Fibroblast of the conjunctiva (primary cell): ENCODE measurements around the gene FMOD.
A peak's percentile ranks its signal among the peaks of the same experiment; 100 is the strongest.
"Not testable (repeated sequence)": the region's sequence is repeated elsewhere in the genome, so short reads cannot be mapped to it uniquely, and the experiment has no call there.

ENCODE experiments used
- DNase-seq: peaks from one replicate; pipeline ENCODE4 v3.0.0-alpha.2; 2010; ENCODE audit warnings: low read depth

FMOD gene

DNA sequence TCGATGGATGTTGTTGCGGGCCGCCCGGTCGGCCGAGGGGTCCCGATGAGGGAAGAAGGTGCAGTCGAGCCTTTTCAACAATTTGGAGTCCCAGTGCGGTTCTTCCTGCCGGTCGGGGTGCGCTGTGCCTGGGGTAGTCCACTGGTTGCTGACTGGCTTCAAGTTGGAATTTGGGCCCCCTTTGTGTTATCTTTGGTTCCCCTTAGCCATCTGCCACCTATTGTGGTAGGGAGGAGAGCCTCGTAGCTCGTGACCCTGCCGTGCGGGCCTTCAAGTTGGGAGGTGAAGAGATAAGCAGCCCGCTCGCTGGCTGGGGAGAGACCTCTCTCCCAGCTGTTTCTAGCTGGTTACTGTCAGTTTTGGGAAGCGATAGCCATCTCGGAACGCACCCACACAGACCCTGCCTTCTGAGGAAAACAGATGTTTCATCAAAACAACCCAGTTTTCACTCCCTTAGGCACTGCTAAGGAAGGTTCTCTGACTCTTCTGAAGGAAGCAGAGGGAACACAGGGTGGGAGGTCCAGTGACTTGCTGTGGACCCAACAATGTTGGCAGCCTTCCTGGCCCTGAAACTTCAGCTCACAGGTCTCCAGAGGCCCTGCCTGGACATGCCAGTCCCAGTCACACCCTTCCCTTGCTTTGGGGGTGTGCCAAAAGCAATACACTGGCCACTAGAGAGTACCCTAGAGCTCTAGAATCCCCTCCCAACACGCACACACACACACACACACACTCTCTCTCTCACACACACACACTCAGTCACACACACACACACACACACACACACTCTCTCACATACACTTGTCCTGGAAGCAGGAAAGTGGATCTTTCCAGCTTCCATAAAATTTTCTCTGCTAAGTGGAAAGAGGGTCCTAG, 44.6 kb downstream of the FMOD start:
- DNase-seq, result peak; percentile 88

DNA sequence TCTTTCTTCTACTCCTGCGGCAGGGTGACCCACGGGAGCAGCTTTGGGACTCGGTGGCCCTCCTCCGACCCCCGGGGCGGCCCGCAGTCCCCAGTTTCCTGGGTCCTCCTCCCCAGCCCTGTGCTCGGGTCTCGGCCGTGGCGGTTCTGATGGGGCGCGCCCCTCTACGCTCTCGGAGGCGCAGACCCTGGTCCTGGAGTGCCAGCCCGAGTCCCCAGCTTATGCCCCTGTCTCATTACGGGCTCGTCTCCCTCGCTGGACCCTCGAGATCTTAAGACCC, 45.2 kb downstream of the FMOD start:
- DNase-seq, result no peak

DNA sequence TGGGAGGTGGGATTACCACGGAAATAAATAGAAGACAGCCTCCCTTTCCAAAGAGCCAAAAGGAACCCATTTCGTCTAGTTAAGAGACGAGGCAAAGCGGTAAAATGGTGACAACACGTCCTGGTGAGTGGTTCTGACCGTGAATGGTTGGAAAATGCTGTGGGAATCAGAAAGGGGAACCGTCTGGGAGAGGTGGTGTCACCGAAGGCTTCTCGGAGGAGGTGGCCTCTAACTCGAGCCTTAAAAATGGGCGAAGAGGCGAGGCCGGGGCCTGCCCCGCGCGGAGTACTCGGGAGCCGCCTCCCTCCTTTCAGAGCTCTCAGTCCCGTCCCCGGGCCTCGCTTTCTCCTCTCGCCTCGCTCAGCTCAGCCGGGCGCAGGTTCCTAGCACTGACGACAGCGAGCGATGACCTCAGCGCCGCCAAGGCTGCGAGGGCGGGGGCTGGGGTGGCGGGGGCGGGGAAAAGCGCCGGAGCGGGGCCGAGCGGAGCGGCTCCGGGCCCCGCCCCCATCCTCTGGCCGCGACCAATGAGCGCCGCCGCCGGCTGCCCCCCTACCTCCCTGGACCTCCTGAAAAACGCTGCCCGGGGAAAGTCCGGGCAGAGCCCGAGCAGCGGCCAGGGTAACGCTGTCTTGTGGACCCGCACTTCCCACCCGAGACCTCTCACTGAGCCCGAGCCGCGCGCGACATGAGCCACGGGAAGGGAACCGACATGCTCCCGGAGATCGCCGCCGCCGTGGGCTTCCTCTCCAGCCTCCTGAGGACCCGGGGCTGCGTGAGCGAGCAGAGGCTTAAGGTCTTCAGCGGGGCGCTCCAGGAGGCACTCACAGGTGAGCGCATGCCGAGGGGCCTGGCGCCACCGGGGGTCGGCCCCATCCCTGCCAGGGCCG, 45.8 kb downstream of the FMOD start, which contains the start of gene BTG2:
Gene BTG2 (plus strand): TSS at position 601 of the 890 bp plus-strand sequence. CDS start 88 bp downstream, at position 689.
- DNase-seq, result peak; percentile 66

DNA sequence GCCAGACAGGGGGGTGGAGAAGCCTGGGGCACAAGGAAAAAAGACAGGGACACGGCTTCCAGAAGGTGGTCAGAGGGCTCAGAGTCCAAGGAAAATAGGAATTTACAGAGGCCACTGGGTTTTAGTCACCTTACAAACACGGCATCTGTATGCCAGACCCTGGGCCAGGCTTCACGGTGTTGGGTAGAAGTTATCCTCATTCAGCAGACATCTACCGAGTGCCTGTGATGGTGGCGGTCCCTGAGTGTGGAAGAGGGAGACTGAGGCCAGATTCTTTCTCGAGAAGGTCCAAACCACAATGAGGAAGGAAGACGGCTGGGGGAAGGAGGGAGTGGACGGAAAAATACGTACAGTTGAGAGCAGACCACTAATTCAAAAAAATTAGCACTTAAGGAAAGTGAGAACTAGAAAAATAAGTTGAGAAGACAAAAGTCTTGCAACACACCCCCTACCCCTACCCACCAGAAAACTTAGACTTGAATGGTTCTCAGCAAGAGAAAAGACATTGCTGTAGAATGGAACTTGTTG, 46.5 kb downstream of the FMOD start:
- DNase-seq, result no peak

DNA sequence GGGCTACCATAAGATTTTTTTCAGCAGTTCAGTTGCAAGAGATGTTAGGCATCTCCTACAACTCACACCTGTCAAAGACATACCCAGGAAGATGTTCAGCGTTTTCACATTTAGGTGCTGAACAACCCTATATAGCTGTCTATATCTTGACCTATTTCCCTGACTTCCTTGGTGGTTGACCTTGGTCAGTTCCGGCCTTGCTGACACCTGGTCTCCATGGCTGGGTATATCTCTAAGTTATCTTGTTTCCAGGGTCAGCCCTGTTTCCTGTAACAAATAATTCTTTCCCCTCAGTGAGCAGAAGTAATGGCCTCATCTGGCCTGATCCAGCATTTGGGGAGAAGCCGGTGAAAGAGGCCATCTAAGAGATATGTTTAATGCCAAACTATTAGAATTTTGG, 48.0 kb downstream of the FMOD start:
- no peak for DNase-seq

DNA sequence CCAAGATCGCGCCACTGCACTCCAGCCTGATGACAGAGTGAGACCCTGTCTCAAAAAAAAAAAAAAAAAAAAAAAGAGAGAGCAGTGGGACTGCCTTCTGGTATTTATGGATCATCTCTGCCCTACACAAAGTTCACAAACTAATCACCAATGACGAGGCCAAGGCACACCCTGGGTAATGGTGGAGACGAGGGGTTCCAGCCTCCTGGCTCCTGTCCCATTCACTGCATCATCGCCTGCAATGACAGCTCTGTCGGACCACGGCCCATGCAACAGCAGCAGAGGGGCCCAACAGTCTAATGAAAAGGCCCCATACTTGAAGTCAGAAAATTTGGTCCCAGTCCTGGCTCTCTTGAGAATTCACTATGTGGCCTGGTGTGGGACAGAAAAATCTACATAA, 48.5 kb downstream of the FMOD start:
- DNase-seq, result no peak

DNA sequence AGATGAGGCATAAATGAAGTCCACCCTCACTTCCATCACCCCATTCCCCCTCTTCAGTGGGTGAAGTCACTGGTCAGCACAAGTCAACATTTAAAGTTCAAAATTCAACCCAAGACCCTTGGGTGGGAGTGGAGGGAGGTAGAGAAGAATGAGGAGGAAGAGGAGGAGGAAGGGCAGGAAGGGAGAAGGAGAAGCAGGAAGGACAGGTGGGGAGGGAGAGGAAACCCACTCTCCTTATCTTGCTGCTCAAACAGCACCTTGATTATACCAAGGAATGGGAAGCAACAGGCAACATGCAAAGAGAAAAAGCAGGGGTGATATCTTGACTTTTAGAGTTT, 49.6 kb downstream of the FMOD start:
- no peak for DNase-seq

DNA sequence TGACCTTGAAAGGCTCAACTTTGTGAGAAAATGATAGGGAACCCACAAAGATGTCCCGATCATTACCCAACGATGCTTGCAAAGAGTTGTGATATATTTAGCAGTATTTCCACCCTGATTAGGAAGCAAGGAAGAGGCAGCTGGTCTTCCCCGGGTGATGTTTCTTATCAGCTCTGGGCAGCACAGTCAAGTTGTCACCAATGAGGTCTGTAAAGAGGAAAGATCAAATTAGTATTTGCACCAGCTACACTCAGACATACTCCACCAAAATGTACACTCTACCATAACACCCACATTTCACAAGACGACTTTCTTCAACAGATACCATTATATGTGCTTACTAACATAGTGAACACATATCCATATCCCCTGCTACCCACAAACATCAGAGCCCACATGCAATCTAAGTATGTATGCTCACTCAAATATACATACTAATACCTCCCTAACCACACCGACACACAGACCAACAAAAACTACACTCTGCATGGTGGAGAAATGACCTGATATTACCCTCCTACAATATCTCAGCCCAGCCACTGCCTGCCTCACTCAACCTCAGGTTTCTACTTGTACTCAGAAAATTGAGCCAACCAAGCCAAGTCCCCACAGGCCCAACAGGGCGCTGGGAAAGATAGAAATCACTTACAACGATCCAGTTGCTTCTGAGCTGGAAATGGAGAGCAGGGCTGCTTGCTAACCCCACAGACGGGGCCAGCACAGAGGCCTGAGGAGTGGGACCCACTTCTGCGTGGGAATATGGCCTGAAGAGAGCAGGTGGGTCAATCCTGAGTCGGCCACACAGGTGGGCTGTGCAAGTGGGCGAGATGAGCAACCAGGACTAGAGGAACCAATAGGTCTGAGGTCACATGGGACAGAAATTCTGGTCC, 50.2 kb downstream of the FMOD start:
- DNase-seq, result no peak

DNA sequence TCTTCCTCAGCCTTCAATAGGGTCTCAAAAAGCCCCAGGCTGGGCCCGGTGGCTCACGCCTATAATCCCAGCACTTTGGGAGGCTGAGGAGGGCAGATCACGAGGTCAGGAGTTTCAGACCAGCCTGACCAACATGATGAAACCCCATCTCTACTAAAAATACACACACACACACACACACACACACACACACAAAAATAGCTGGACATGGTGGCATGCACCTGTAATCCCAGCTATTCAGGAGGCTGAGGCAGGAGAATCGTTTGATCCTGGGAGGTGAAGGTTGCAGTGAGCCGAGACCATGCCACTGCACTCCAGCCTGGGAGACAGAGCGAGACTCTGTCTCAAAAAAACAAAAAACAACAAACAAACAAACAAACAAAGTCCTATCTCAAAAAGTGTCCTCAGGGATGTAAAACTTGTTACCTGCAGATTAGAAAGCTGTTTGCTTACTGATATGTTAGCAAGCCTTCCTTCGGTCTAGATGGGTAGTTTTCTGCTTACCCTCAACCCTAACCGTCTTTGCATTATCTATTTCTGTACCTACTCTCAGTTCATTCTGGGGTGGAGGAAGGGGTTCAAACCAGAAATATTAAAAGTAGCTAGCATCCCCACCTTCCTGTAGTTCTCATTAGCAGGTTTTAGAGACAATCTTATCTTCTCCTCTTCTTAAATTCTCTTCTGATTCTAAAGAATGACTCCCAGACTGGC, 51.0 kb downstream of the FMOD start:
- not testable (repeated sequence) for DNase-seq

DNA sequence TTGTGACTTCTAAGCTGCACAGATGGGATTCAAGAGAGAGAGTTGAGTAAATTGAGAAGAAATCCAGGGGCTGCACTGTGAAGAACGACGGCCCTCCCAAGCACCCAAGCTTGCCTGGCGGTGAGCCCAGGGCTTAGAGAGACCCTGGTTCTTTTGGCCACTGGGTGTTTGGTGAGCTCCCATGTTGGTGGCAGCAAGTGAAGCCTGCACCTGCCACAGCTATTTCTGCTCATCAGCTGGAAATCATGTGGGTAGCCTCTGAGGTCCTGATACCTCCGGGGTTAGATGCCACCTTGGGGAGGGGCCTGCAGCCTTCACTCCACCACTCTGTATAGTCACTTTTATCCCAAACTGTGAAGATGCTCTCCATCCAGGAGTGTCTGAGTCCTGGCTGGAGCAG, 51.8 kb downstream of the FMOD start:
- no peak for DNase-seq

DNA sequence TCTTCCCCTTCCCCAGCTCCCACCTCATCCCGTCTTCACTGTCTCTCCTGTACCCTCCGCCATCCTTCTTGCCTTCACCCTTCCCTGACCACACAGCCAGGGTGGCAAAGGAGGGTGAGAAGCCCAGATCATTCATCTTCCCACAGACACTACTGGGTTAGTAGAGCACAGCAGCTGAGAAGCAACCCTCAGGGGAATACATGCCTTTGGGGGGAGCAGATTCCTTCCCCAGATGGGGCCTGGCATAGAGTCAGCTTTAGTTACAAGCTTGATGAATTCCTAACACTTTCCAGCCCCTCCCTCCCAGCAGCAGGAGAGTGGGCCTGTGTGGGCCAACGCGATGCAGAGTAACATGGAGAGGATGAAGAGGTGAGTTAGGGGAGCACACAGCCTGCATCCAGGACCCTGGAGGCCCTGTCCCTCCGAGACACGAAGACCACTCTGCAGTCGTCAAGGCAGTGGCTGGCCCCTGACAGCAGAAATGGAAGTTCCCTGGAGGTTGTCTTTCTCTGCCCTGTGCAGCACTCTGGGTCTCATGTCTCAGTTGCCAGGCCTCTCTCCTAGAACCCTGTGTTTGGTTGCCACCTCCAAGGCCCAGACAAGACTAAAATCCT, 54.4 kb downstream of the FMOD start:
- DNase-seq, result peak; percentile 53

DNA sequence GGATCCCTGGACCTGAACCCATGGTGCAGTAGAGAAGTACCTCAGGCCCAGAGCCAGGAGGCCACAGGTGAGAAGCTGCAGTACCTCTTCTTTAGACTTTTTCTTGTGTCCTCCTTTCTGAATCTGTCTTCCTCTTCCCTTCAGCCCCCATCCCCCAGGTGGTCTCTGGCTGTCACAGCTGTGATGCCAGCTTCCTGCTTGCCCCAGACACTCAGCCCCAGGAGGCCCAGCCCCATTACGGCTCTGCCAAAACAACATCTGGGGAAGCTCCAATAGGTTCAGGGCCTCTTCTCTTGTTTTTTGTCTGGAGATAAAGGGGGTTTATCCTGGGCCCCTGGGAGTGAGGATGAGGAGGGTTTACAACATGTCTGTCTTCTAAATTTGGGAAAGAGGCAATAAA, 55.1 kb downstream of the FMOD start:
- no peak for DNase-seq

DNA sequence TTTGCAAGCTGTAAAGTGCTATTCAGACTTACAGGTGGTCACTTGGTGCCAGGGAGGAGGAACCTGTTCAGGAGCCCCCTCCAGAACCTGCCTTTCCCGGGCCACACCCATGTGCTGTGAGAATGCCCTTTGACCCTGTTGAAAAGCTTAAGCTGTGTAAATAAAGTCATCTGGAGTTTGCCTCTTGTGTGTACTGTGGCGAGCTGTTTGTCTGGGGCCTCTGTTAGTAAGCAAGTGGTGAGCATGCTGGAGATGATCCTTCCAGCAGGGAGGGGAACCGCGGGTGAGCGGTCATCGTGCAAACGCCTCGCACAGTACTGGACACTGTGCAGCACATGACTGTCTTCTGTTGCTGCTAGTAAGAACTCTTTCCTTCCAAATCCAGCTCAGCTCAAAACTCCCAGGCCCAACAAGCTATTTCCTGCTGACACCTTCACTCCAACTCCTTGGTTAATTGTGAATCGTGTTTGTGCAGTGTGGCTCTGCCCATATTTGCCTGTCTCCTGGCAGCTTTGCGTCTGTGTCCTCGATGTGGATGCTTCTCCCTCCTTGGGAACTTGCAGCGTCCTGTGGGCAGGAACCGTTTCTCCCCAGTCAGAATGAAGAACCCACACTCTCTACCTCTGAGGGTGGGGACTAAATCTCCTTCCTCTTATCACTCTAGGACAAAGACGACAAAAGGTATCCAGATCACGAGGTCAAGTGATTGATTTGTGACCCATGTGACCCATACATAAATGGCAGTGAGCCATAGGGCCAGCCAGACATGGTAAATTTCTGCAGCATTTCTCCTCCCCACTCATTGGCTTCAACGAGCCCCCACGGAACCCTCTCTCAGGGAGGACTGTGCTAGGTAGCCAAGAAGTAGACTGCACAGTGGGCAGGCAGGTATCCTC, 59.5 kb downstream of the FMOD start:
- no peak for DNase-seq
